Fibroblast of lung (primary cell): ENCODE data around the gene TMEM51.

Experiments used
- EZH2 ChIP-seq: IDR thresholded peaks from 2 replicates; pipeline ENCODE4 v1.5.1; 2012; ENCODE audit warnings: low read length, control low read depth, mild to moderate bottlenecking; ENCODE audit errors: missing control alignments
- TF ChIP-seq, protein P1 (sequence below), 2 donors: IDR thresholded peaks in 1 of 2; conservative IDR thresholded peaks in 1 of 2; 1 replicate in 1 of 2; 2 replicates in 1 of 2; pipeline ENCODE4 v1.5.1; 2011 to 2012; ENCODE audit warnings: low read length in 2 of 2, control low read depth in 1 of 2, inconsistent platforms in 1 of 2, low read depth in 1 of 2, mild to moderate bottlenecking in 1 of 2

DNA sequence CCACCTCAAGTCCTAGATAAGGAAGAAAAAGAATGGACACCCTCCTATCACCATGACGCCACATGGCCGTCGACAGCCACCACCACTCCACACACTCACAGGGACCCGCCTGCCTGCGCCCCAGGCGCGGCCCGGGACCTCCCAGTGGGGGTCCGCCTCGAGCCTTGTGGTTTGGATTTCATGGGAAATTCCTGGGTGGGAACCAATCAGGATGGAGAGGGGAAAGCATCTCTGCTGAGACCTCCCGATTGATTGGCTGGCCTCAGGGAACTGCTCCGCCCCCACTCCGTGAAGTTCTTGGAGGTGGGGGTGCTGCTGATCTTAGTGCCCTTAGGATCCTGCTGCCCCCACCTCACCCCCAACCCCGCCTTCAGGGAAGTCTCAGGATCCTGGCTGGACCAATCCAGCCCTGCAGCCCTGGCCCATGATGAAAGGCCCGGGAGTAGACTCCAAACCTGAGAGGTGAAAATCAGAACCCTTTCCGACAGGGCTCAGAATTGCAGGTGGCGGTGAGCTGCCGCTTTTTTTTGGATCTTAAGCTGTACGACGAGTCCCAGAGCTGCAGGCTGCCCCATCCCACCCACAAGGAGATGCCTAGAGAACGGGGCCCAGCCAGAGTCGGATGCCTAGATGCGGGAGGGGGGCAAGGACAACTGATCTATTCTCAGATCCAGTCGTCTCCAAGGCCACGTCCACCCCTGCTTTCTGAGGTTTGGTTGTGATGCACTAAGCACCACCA, 29.0 kb upstream of the TMEM51 start:
- no peak for TF ChIP-seq EZH2
- TF ChIP-seq, protein P1, sequence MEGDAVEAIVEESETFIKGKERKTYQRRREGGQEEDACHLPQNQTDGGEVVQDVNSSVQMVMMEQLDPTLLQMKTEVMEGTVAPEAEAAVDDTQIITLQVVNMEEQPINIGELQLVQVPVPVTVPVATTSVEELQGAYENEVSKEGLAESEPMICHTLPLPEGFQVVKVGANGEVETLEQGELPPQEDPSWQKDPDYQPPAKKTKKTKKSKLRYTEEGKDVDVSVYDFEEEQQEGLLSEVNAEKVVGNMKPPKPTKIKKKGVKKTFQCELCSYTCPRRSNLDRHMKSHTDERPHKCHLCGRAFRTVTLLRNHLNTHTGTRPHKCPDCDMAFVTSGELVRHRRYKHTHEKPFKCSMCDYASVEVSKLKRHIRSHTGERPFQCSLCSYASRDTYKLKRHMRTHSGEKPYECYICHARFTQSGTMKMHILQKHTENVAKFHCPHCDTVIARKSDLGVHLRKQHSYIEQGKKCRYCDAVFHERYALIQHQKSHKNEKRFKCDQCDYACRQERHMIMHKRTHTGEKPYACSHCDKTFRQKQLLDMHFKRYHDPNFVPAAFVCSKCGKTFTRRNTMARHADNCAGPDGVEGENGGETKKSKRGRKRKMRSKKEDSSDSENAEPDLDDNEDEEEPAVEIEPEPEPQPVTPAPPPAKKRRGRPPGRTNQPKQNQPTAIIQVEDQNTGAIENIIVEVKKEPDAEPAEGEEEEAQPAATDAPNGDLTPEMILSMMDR (conservative IDR thresholded peaks at IDR 0.05 in 1 of 2, IDR thresholded peaks at IDR 0.05 in 1 of 2; ENCODE audit: low read depth in 1 of 2, low read length in 2 of 2) = no peak
